Measurements from ENCODE around the gene ABCF2. TPM values are rescaled to one million over a fixed set of nuclear protein-coding genes. Genes with fewer than 3 reads are reported as not detected.

ABCF2 gene
- total RNA-seq, 2 donors from 2014 or later: 43.3 to 48.9 TPM

DNA sequence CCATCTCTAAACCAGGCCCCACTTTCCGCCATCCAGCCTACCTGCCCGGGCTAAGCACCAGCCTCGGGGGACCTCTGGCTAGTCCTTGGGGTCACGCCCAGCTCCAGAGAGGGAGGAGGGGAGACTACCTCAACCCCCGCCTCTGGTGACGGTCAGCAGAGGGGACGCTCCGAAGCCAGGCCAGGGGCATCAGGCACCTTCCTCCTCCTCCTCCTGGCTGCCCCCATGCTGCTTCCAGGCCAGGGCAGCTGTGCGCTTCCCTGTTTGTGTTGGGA lies 25.5 kb upstream of the ABCF2 start:
- Mint-ChIP-seq H3K4me1 (peaks cover 38% of the 10 kb centered on the region), H3K4me3 (peak overlapping the region; percentile 74), H3K36me3 (ENCODE audit: low read depth) (peaks cover under 1% of the 10 kb centered on the region), H3K9me3 (no peaks in the 10 kb centered on the region), H3K27me3 (ENCODE audit: insufficient read depth) (peaks cover 62% of the 10 kb centered on the region), H3K27ac (peak overlapping the region; percentile 77)
- no peak for DNase-seq
- TF ChIP-seq, protein P1, sequence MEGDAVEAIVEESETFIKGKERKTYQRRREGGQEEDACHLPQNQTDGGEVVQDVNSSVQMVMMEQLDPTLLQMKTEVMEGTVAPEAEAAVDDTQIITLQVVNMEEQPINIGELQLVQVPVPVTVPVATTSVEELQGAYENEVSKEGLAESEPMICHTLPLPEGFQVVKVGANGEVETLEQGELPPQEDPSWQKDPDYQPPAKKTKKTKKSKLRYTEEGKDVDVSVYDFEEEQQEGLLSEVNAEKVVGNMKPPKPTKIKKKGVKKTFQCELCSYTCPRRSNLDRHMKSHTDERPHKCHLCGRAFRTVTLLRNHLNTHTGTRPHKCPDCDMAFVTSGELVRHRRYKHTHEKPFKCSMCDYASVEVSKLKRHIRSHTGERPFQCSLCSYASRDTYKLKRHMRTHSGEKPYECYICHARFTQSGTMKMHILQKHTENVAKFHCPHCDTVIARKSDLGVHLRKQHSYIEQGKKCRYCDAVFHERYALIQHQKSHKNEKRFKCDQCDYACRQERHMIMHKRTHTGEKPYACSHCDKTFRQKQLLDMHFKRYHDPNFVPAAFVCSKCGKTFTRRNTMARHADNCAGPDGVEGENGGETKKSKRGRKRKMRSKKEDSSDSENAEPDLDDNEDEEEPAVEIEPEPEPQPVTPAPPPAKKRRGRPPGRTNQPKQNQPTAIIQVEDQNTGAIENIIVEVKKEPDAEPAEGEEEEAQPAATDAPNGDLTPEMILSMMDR (conservative IDR thresholded peaks at IDR 0.05): no peak
- Histone ChIP-seq H3K4me3 (ENCODE audit: low read length) (peak overlapping the region; percentile 80), H3K4me1 (ENCODE audit: control insufficient read depth, insufficient read depth, low read length) (peaks cover 25% of the 10 kb centered on the region), H3K27me3 (ENCODE audit: control insufficient read depth, insufficient read depth, low read length, poor library complexity, severe bottlenecking) (no peaks in the 10 kb centered on the region), H3K9me3 (ENCODE audit: control insufficient read depth, low read length) (no peaks in the 10 kb centered on the region), H3K9ac (ENCODE audit: extremely low read depth, low read length, poor library complexity, severe bottlenecking) (peak overlapping the region; percentile 51), H3K27ac (ENCODE audit: low read depth, low read length) (peak overlapping the region; percentile 95), H3K36me3 (ENCODE audit: control insufficient read depth, insufficient read depth, low read length) (no peaks in the 10 kb centered on the region)
- WGBS, 2 experiments (ENCODE audit: insufficient coverage in 1 of 2, insufficient read length in 1 of 2): 28 to 47% methylated on average over 6 to 9 of the region's 9 CpGs

DNA sequence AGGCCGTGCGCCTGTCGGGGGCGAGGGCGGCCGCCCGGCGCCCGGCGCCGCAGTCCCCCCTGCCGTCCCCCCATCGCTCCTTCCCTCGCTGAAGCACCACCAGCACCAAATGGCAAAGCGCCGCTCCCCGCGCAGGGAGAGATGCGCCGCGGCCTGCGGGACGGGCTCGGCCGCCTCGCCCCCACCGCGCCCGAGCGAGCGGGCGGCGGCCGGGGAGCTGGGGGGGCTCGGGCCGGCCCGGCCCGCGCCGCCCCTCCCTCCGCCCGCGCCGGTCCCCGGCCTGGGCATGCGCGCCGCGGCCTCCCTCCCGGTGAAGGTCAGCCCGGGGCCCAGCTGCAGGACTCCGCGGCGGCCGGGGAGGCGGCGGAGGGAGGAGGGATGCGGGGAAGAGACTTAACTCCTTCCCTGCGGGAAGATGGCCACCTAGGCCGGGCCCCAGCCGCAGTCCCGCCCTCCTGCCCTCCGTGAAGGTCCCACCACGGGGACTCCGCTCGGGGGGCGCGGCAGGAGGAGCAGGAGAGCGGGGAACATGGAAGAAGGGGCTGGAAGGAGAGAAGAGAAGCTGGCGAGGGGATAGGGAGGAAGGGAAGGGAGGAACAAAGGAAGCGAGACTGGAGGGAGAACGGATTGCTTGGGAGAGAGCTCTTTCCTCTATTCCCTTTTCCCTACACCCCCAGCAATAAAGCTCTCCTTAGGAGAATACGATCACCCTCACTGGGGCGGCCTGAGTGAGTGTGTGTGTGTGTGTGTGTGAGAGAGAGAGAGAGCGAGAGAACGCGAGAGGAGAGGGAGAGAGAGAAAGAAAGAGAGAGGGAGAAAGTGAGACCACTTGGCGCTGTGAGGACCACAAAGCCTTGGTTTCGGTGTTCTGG lies 24.9 kb upstream of the ABCF2 start:
- H3K4me3 Mint-ChIP-seq: peak overlapping the region; percentile 74
- no peaks in the 10 kb centered on the region for H3K36me3 Mint-ChIP-seq (ENCODE audit: low read depth)
- H3K4me1 Mint-ChIP-seq: peaks cover 43% of the 10 kb centered on the region
- peak overlapping the region; percentile 95 for H3K27ac ChIP-seq (ENCODE audit: low read depth, low read length)
- H3K27me3 Mint-ChIP-seq (ENCODE audit: insufficient read depth): peaks cover 57% of the 10 kb centered on the region
- TF ChIP-seq, protein P1 (conservative IDR thresholded peaks at IDR 0.05): no peak
- peaks cover 25% of the 10 kb centered on the region for H3K4me1 ChIP-seq (ENCODE audit: control insufficient read depth, insufficient read depth, low read length)
- H3K9me3 Mint-ChIP-seq: no peaks in the 10 kb centered on the region
- WGBS, 2 experiments (ENCODE audit: insufficient coverage in 1 of 2, insufficient read length in 1 of 2): 0 to 3% methylated on average over 4 to 77 of the region's 79 CpGs
- H3K27me3 ChIP-seq (ENCODE audit: control insufficient read depth, insufficient read depth, low read length, poor library complexity, severe bottlenecking): no peaks in the 10 kb centered on the region
- peak overlapping the region; percentile 80 for H3K4me3 ChIP-seq (ENCODE audit: low read length)
- H3K36me3 ChIP-seq (ENCODE audit: control insufficient read depth, insufficient read depth, low read length): no peaks in the 10 kb centered on the region
- peak overlapping the region; percentile 77 for H3K27ac Mint-ChIP-seq
- peak; percentile 87 for DNase-seq
- no peaks in the 10 kb centered on the region for H3K9me3 ChIP-seq (ENCODE audit: control insufficient read depth, low read length)
- peak overlapping the region; percentile 51 for H3K9ac ChIP-seq (ENCODE audit: extremely low read depth, low read length, poor library complexity, severe bottlenecking)

DNA sequence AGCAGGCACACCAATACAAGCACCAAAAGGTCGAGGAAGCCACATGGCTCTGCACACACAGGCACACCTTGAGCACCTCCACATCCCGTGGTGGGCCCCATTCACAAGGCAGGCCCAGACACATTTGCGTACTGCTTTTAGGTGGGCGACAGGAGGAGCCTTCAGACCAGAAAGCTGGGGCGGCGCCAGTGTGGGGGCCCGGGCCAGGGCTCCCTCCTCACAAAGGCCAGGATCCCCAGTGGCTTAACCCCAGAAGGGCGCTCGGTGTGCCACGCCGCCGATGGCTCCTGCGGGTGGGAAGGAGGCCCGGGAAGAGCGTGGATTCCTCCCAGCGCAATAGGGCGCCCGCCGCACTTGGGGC lies 24.3 kb upstream of the ABCF2 start:
- no peak overlapping the region for H3K27ac Mint-ChIP-seq
- Histone ChIP-seq H3K36me3 (ENCODE audit: control insufficient read depth, insufficient read depth, low read length) (no peaks in the 10 kb centered on the region), H3K9me3 (ENCODE audit: control insufficient read depth, low read length) (no peaks in the 10 kb centered on the region), H3K9ac (ENCODE audit: extremely low read depth, low read length, poor library complexity, severe bottlenecking) (no peak overlapping the region), H3K27me3 (ENCODE audit: control insufficient read depth, insufficient read depth, low read length, poor library complexity, severe bottlenecking) (no peaks in the 10 kb centered on the region), H3K4me1 (ENCODE audit: control insufficient read depth, insufficient read depth, low read length) (peaks cover 29% of the 10 kb centered on the region), H3K4me3 (ENCODE audit: low read length) (no peak overlapping the region), H3K27ac (ENCODE audit: low read depth, low read length) (peak overlapping the region; percentile 57)
- no peaks in the 10 kb centered on the region for H3K36me3 Mint-ChIP-seq (ENCODE audit: low read depth)
- TF ChIP-seq, protein P1 (conservative IDR thresholded peaks at IDR 0.05): no peak
- DNase-seq: peak; percentile 66
- H3K4me3 Mint-ChIP-seq: peak overlapping the region; percentile 74
- WGBS, 2 experiments (ENCODE audit: insufficient coverage in 1 of 2, insufficient read length in 1 of 2): 19 to 22% methylated on average over 7 to 19 of the region's 19 CpGs
- no peaks in the 10 kb centered on the region for H3K9me3 Mint-ChIP-seq
- peaks cover 44% of the 10 kb centered on the region for H3K4me1 Mint-ChIP-seq
- peaks cover 55% of the 10 kb centered on the region for H3K27me3 Mint-ChIP-seq (ENCODE audit: insufficient read depth)

Measured in endodermal cell (in vitro differentiated cells).